HepG2 (cell line): ENCODE results near the gene SLC29A2. TPM values are rescaled to one million over a fixed set of nuclear protein-coding genes. Genes with fewer than 3 reads are reported as not detected.

Source experiments
- ELF3 ChIP-seq: IDR thresholded peaks from 2 replicates; pipeline ENCODE4 v1.6.1; 2016; ENCODE audit warnings: missing genetic modification reagents, missing compliant biosample characterization
- ETV6 ChIP-seq: sonication (generic); formaldehyde crosslinking; conservative IDR thresholded peaks from 2 replicates; pipeline ENCODE4 v1.4.0; 2020; ENCODE audit warnings: missing genetic modification reagents
- HDAC6 ChIP-seq: fragments of 200-600 bp; sonication (generic); IDR thresholded peaks from 2 replicates; pipeline ENCODE4 v1.7.0; 2017; ENCODE audit warnings: mild to moderate bottlenecking, antibody characterized with exemption, low read length, low read depth
- HNRNPLL ChIP-seq: fragments of 200-400 bp; formaldehyde crosslinking; IDR thresholded peaks from 2 replicates; pipeline ENCODE4 v1.6.1; 2017; ENCODE audit warnings: mild to moderate bottlenecking, low read depth, low read length; ENCODE audit not compliant: poor library complexity, severe bottlenecking
- KDM3A ChIP-seq: IDR thresholded peaks from 2 replicates; pipeline ENCODE4 v1.6.1; 2018; ENCODE audit warnings: low read depth, missing compliant biosample characterization
- NCOR1 ChIP-seq: fragments of 200-600 bp; sonication (generic); IDR thresholded peaks from 2 replicates; pipeline ENCODE4 v1.7.0; 2017; ENCODE audit warnings: antibody characterized with exemption, low read length, borderline replicate concordance
- PTBP1 ChIP-seq: fragments of 200-400 bp; formaldehyde crosslinking; IDR thresholded peaks from 2 replicates; pipeline ENCODE4 v1.6.1; 2018; ENCODE audit warnings: low read length, low read depth; ENCODE audit not compliant: poor library complexity, severe bottlenecking
- SIN3B ChIP-seq: fragments of 150-350 bp; IDR thresholded peaks from 2 replicates; pipeline ENCODE4 v1.6.1; 2014; ENCODE audit warnings: low read length
- ZNF468 ChIP-seq: sonication (generic); formaldehyde crosslinking; IDR thresholded peaks from 2 replicates; pipeline ENCODE4 v1.8.0; 2022; ENCODE audit warnings: mild to moderate bottlenecking, moderate library complexity, missing genetic modification reagents
- ZNF484 ChIP-seq: sonication (generic); formaldehyde crosslinking; IDR thresholded peaks from 2 replicates; pipeline ENCODE4 v1.5.1; 2020; ENCODE audit warnings: mild to moderate bottlenecking, low read depth, missing genetic modification reagents, borderline replicate concordance
- ZNF839 ChIP-seq: sonication (generic); formaldehyde crosslinking; IDR thresholded peaks from 2 replicates; pipeline ENCODE4 v1.4.0; 2020; ENCODE audit warnings: missing genetic modification reagents, mild to moderate bottlenecking, borderline replicate concordance
- ZNF883 ChIP-seq: sonication (generic); formaldehyde crosslinking; IDR thresholded peaks from 2 replicates; pipeline ENCODE4 v1.5.1; 2020; ENCODE audit warnings: mild to moderate bottlenecking, missing genetic modification reagents; ENCODE audit errors: not compliant biosample characterization
- polyA plus RNA-seq, 8 experiments: library from polyadenylated mRNA; depleted of rRNA in 3 of 8; stranded (reverse) in 7 of 8; unstranded in 1 of 8; fragments of >200 nt; fragmentation: Illumina TruSeq in 4 of 8; extraction: Trizol in 4 of 8; gene quantifications; 2 replicates each; pipeline versions ENCODE4 v1.2.1 to v1.2.3, GENCODE V29; 2011 to 2016; ENCODE audit warnings: low read depth in 4 of 8, missing spikeins in 1 of 8, mixed read lengths in 1 of 8; ENCODE audit not compliant: insufficient read depth in 1 of 8
- total RNA-seq, 5 experiments: library from RNA; depleted of rRNA; stranded (reverse); fragments of >200 nt; fragmentation: Illumina TruSeq; extraction: Trizol; gene quantifications; 2 replicates each; pipeline ENCODE4 v1.2.3, GENCODE V29; 2016; ENCODE audit warnings: low read depth in 1 of 5
- TF ChIP-seq, protein P1 (sequence below): sonication (generic); formaldehyde crosslinking; IDR thresholded peaks from 2 replicates; pipeline ENCODE4 v1.9.0; 2022; ENCODE audit warnings: missing genetic modification reagents, mild to moderate bottlenecking, borderline replicate concordance
- TF ChIP-seq, protein P2 (sequence below): IDR thresholded peaks from 2 replicates; pipeline ENCODE4 v1.6.1; 2016; ENCODE audit warnings: missing compliant biosample characterization, missing genetic modification reagents, borderline replicate concordance
- TF ChIP-seq, protein P3 (sequence below): IDR thresholded peaks from 2 replicates; pipeline ENCODE4 v1.6.1; 2016; ENCODE audit warnings: low read depth
- TF ChIP-seq, protein P4 (sequence below): sonication (generic); formaldehyde crosslinking; conservative IDR thresholded peaks from 2 replicates; pipeline ENCODE4 v1.5.0; 2020; ENCODE audit warnings: missing genetic modification reagents
- TF ChIP-seq, protein P5 (sequence below): sonication (generic); formaldehyde crosslinking; IDR thresholded peaks from 2 replicates; pipeline ENCODE4 v1.5.0; 2020; ENCODE audit warnings: missing genetic modification reagents
- TF ChIP-seq, protein P6 (sequence below): IDR thresholded peaks from 2 replicates; pipeline ENCODE4 v1.6.1; 2016

SLC29A2 gene
- total and polyA plus RNA-seq, 2 of the 13 experiments (the other 11 are each of a cell fraction or from before 2014, with no cell fraction given) = 0.63 to 0.66 TPM

DNA sequence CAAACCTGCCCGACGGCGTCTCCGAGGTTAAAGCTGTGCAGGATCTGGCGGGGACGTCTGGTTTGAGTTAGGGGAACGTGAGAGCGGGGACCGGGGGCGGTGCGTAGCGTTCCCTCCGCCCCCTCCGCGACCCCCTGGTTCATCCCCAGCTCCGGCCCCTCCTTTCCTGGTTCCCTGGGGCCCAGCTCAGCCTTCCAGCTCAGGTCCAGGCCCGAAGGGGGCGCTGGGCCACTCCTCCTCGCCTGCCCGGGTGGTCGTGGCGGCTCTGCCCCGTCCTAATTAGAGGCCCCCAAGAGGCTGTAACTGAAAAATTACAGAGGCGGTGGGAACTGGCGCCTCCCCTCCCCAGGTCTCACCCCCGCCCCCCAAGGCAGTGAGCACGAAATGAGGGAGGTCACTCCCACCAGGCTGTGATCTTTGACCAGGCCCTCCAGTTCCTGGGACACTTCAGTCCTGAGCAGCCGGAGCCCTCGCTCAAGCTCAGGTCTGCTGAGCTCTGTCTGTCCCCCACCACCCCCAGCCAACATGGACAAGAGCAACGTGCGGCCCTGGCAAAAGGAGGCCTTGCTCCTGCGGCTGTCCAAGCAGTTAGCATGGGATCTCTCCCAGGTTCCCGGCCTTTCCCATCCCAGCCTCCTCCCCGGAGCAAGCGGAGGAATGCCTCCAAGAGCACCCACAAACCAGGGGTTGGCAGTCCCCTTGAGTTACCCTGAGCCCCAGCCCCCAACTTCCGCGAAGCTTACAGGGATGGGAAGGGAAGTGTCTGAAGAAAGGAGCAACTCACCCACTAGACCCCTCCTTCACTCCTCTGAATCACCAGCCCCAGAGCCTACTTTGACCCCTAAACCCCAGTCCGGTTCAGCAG is 58.0 kb downstream of the SLC29A2 start (continued):
- TF ChIP-seq, protein P1, sequence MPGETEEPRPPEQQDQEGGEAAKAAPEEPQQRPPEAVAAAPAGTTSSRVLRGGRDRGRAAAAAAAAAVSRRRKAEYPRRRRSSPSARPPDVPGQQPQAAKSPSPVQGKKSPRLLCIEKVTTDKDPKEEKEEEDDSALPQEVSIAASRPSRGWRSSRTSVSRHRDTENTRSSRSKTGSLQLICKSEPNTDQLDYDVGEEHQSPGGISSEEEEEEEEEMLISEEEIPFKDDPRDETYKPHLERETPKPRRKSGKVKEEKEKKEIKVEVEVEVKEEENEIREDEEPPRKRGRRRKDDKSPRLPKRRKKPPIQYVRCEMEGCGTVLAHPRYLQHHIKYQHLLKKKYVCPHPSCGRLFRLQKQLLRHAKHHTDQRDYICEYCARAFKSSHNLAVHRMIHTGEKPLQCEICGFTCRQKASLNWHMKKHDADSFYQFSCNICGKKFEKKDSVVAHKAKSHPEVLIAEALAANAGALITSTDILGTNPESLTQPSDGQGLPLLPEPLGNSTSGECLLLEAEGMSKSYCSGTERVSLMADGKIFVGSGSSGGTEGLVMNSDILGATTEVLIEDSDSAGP = peak; percentile 47; the same call in 1 of the 2 replicates
- no peak for TF ChIP-seq SIN3B
- TF ChIP-seq NCOR1 = peak; percentile 22; the same call in 1 of the 2 replicates
- TF ChIP-seq ZNF839 (CRISPR knock-in tag) = no peak
- TF ChIP-seq, protein P2, sequence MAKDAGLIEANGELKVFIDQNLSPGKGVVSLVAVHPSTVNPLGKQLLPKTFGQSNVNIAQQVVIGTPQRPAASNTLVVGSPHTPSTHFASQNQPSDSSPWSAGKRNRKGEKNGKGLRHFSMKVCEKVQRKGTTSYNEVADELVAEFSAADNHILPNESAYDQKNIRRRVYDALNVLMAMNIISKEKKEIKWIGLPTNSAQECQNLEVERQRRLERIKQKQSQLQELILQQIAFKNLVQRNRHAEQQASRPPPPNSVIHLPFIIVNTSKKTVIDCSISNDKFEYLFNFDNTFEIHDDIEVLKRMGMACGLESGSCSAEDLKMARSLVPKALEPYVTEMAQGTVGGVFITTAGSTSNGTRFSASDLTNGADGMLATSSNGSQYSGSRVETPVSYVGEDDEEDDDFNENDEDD (CRISPR knock-in tag) = 0 out of 2 replicates have a peak, but pooled peaks have one; percentile 10
- TF ChIP-seq ZNF883 (CRISPR knock-in tag) = no peak
- no peak for TF ChIP-seq HDAC6
- TF ChIP-seq HNRNPLL = peak; percentile 22
- TF ChIP-seq ZNF468 (CRISPR knock-in tag) = no peak
- TF ChIP-seq KDM3A = peak; percentile 50; the same call in 1 of the 2 replicates
- TF ChIP-seq, protein P3, sequence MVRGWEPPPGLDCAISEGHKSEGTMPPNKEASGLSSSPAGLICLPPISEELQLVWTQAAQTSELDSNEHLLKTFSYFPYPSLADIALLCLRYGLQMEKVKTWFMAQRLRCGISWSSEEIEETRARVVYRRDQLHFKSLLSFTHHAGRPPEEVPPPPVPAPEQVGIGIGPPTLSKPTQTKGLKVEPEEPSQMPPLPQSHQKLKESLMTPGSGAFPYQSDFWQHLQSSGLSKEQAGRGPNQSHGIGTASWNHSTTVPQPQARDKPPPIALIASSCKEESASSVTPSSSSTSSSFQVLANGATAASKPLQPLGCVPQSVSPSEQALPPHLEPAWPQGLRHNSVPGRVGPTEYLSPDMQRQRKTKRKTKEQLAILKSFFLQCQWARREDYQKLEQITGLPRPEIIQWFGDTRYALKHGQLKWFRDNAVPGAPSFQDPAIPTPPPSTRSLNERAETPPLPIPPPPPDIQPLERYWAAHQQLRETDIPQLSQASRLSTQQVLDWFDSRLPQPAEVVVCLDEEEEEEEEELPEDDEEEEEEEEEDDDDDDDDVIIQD (CRISPR knock-in tag) = 0 out of 2 replicates have a peak, but pooled peaks have one; percentile 12
- TF ChIP-seq ETV6 (CRISPR knock-in tag) = 0 out of 2 replicates have a peak, but pooled peaks have one; percentile 17
- TF ChIP-seq, protein P4, sequence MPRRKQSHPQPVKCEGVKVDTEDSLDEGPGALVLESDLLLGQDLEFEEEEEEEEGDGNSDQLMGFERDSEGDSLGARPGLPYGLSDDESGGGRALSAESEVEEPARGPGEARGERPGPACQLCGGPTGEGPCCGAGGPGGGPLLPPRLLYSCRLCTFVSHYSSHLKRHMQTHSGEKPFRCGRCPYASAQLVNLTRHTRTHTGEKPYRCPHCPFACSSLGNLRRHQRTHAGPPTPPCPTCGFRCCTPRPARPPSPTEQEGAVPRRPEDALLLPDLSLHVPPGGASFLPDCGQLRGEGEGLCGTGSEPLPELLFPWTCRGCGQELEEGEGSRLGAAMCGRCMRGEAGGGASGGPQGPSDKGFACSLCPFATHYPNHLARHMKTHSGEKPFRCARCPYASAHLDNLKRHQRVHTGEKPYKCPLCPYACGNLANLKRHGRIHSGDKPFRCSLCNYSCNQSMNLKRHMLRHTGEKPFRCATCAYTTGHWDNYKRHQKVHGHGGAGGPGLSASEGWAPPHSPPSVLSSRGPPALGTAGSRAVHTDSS (CRISPR knock-in tag) = no peak
- TF ChIP-seq, protein P5, sequence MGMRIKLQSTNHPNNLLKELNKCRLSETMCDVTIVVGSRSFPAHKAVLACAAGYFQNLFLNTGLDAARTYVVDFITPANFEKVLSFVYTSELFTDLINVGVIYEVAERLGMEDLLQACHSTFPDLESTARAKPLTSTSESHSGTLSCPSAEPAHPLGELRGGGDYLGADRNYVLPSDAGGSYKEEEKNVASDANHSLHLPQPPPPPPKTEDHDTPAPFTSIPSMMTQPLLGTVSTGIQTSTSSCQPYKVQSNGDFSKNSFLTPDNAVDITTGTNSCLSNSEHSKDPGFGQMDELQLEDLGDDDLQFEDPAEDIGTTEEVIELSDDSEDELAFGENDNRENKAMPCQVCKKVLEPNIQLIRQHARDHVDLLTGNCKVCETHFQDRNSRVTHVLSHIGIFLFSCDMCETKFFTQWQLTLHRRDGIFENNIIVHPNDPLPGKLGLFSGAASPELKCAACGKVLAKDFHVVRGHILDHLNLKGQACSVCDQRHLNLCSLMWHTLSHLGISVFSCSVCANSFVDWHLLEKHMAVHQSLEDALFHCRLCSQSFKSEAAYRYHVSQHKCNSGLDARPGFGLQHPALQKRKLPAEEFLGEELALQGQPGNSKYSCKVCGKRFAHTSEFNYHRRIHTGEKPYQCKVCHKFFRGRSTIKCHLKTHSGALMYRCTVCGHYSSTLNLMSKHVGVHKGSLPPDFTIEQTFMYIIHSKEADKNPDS (CRISPR knock-in tag) = peak; percentile 73; the same call in 1 of the 2 replicates
- TF ChIP-seq, protein P6, sequence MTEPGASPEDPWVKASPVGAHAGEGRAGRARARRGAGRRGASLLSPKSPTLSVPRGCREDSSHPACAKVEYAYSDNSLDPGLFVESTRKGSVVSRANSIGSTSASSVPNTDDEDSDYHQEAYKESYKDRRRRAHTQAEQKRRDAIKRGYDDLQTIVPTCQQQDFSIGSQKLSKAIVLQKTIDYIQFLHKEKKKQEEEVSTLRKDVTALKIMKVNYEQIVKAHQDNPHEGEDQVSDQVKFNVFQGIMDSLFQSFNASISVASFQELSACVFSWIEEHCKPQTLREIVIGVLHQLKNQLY (CRISPR knock-in tag) = no peak
- 0 out of 2 replicates have a peak, but pooled peaks have one; percentile 2 for TF ChIP-seq ELF3
- TF ChIP-seq PTBP1 = peak; percentile 32
- TF ChIP-seq ZNF484 (CRISPR knock-in tag) = no peak
